ENCODE results near the gene ZFYVE9. TPM values are rescaled to one million over a fixed set of nuclear protein-coding genes. Genes with fewer than 3 reads are reported as not detected.
A peak's percentile ranks its signal among the peaks of the same experiment; 100 is the strongest.

ZFYVE9 gene
- total and polyA plus RNA-seq, 2 experiments from 2014 or later: 7.1 to 30.3 TPM

- Histone ChIP-seq H3K4me3 (no peak overlapping the region), H3K4me1 (ENCODE audit: low read depth) (no peaks in the 10 kb centered on the region), H3K27ac (no peak overlapping the region), H3K27me3 (no peaks in the 10 kb centered on the region), H3K36me3 (no peaks in the 10 kb centered on the region), H3K9me3 (ENCODE audit: low read depth) (no peaks in the 10 kb centered on the region)
- DNase-seq (ENCODE audit: low read depth in 1 of 2, low spot score in 1 of 2): no peak
- no peak for TF ChIP-seq CTCF (IDR thresholded peaks at IDR 0.05; ENCODE audit: low read depth, low read length)
These were observed 16.0 kb upstream of the ZFYVE9 start for GRCh38 chr1:52125736-52126359.

GRCh38 chr1:52127181-52128180, 14.4 kb upstream of the ZFYVE9 start:
- Histone ChIP-seq H3K4me1 (ENCODE audit: low read depth) (no peaks in the 10 kb centered on the region), H3K27ac (no peak overlapping the region), H3K27me3 (no peaks in the 10 kb centered on the region), H3K36me3 (no peaks in the 10 kb centered on the region), H3K4me3 (no peak overlapping the region), H3K9me3 (ENCODE audit: low read depth) (no peaks in the 10 kb centered on the region)
- TF ChIP-seq CTCF (IDR thresholded peaks at IDR 0.05; ENCODE audit: low read depth, low read length): peak; percentile 78
- DNase-seq (ENCODE audit: low read depth in 1 of 2, low spot score in 1 of 2): peak; percentile 48 to 85

GRCh38 chr1:52139817-52140540, 1.9 kb upstream of the ZFYVE9 start:
- no peaks in the 10 kb centered on the region for H3K27me3 ChIP-seq
- DNase-seq (ENCODE audit: low read depth in 1 of 2, low spot score in 1 of 2): peak in 1 of 2 donors; percentile 92
- H3K27ac ChIP-seq: no peak overlapping the region
- TF ChIP-seq CTCF (IDR thresholded peaks at IDR 0.05; ENCODE audit: low read depth, low read length): no peak
- H3K36me3 ChIP-seq: no peaks in the 10 kb centered on the region
- H3K4me1 ChIP-seq (ENCODE audit: low read depth): peaks cover 16% of the 10 kb centered on the region
- no peaks in the 10 kb centered on the region for H3K9me3 ChIP-seq (ENCODE audit: low read depth)
- H3K4me3 ChIP-seq: no peak overlapping the region

GRCh38 chr1:52140633-52141512, 1.0 kb upstream of the ZFYVE9 start:
- no peak for TF ChIP-seq CTCF (IDR thresholded peaks at IDR 0.05; ENCODE audit: low read depth, low read length)
- peak in 1 of 2 donors; percentile 6 for DNase-seq (ENCODE audit: low read depth in 1 of 2, low spot score in 1 of 2)
- Histone ChIP-seq H3K27ac (peak overlapping the region; percentile 97), H3K4me1 (ENCODE audit: low read depth) (peaks cover 16% of the 10 kb centered on the region), H3K4me3 (peak overlapping the region; percentile 94), H3K27me3 (no peaks in the 10 kb centered on the region), H3K36me3 (no peaks in the 10 kb centered on the region), H3K9me3 (ENCODE audit: low read depth) (no peaks in the 10 kb centered on the region)

All from cardiac muscle cell (in vitro differentiated cells and primary cell).